Limb (tissue), 2 donors: ENCODE data around the gene BBX.
"Not testable (repeated sequence)": the region's sequence is repeated elsewhere in the genome, so short reads cannot be mapped to it uniquely, and the experiment has no call there.

ENCODE experiments used
- DNase-seq, 2 donors: peaks; one replicate each; pipeline ENCODE4 v3.0.0-alpha.2; 2016; ENCODE audit errors: extremely low spot score in 2 of 2

Gene BBX

GRCh38 chr3:107796791-107797190 lies 274.0 kb downstream of the BBX start:
- DNase-seq = no peak

- no peak for DNase-seq
These were observed 274.8 kb downstream of the BBX start for GRCh38 chr3:107797586-107797985.

GRCh38 chr3:107798381-107798780 lies 275.6 kb downstream of the BBX start:
- no peak for DNase-seq

GRCh38 chr3:107800710-107801109 lies 277.9 kb downstream of the BBX start:
- DNase-seq = no peak

- DNase-seq = no peak
These were observed 280.4 kb downstream of the BBX start for GRCh38 chr3:107803170-107803569.

GRCh38 chr3:107806021-107806420 lies 283.3 kb downstream of the BBX start:
- no peak for DNase-seq

GRCh38 chr3:107806536-107806935 lies 283.8 kb downstream of the BBX start:
- no peak for DNase-seq

GRCh38 chr3:107810171-107811071 lies 287.7 kb downstream of the BBX start:
- no peak for DNase-seq

GRCh38 chr3:107813026-107813425 lies 290.3 kb downstream of the BBX start:
- DNase-seq = no peak

- DNase-seq = no peak
These were observed 293.3 kb downstream of the BBX start for GRCh38 chr3:107816107-107816506.

GRCh38 chr3:107817076-107817475 lies 294.3 kb downstream of the BBX start:
- no peak for DNase-seq

GRCh38 chr3:107818025-107818424 lies 295.3 kb downstream of the BBX start:
- DNase-seq = no peak

- DNase-seq = no peak
These were observed 296.9 kb downstream of the BBX start for GRCh38 chr3:107819656-107820055.

- no peak for DNase-seq
These were observed 299.5 kb downstream of the BBX start for GRCh38 chr3:107822308-107822707.

- DNase-seq = no peak
These were observed 302.1 kb downstream of the BBX start for GRCh38 chr3:107824822-107825371.

GRCh38 chr3:107825556-107825955 lies 302.8 kb downstream of the BBX start:
- no peak for DNase-seq

- DNase-seq = no peak
These were observed 304.0 kb downstream of the BBX start for GRCh38 chr3:107826727-107827126.

GRCh38 chr3:107829185-107829584 lies 306.4 kb downstream of the BBX start:
- DNase-seq = no peak

- DNase-seq = no peak
These were observed 308.8 kb downstream of the BBX start for GRCh38 chr3:107831590-107831989.

GRCh38 chr3:107833043-107833442 lies 310.3 kb downstream of the BBX start:
- no peak for DNase-seq

GRCh38 chr3:107833722-107834416 lies 311.1 kb downstream of the BBX start:
- no peak for DNase-seq

- DNase-seq = not testable (repeated sequence)
These were observed 312.2 kb downstream of the BBX start for GRCh38 chr3:107835001-107835400.
